HG03159 (cell line): ENCODE measurements around the gene KIF26A.
"Not testable (repeated sequence)": the region's sequence is repeated elsewhere in the genome, so short reads cannot be mapped to it uniquely, and the experiment has no call there.

ENCODE experiments used
- ATAC-seq: cut with Tn5 transposase; IDR thresholded peaks from one replicate; pipeline ENCODE4 v1.9.1; 2021; ENCODE audit warnings: mild to moderate bottlenecking, moderate library complexity; ENCODE audit not compliant: unreplicated experiment

KIF26A gene

DNA sequence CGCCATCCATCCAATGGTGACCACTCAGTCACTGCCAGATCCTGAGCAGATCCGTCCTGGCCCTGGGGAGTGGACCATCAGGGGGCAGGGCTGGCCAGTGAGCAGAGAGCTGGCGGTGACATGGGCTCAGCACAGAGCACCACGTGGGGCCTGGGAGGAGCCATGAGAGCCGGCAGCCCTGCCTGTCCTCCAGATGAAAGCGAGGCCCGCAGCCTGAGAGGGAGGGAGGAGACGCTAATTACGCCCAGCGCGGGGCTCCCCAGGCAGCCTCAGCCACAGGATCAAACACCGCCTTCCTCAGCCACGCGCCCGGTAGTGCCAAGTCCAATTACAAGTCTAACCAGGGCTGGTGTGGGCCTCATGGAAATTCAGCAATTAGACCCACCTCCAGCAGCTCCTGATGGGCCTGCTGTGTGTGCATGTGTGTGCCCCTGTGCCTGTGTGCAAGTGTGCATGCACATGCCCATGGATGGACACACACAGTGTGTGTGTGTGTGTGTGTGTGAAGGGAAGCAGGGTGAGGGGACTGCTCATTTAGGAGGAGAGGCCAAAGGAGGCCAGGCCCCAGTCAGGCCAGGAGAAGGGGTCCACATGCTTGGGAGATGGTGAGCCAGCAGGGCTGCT, 68.0 kb downstream of the KIF26A start:
- ATAC-seq = no peak

DNA sequence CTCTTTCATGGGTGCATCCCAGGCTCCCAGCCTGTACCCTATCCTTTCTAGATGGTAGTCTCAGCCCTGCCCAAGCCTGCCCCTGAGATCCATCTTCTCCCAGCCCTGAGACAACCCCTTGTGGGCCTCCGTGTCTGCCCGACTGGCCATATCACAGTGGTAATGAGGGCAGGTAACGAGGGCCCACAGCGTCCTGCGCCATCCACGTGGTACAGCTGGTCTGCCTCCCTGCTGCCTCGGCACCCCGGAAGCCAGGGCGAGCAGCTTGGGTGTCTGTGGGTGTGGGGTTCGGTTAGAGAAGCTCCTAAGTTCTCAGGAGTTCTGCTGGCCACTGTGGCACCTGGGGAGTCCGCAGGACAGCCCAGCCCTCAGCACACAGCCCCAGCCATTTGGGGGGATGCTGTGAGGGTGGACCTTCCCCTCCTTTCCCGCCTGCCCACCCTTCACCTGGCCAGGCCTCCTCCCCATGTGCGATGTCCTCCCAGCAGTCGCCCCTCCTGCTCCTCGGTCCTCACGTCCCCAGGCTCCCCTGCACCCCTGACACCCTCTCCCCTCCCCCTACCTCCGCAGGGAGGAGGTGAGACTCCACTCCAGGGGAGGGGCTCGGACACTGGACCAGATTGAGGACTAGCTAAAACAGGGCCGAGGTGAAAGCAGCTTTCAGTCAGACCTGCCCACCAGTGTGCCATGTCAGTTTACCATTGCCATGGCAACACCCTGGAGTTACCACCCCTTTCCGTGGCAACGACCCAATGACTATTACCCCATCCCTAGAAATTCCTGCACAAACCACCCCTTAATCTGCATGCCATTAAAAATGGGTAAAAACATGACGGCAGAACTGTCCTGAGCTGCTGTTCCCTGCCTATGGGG, 69.0 kb downstream of the KIF26A start:
- no peak for ATAC-seq

DNA sequence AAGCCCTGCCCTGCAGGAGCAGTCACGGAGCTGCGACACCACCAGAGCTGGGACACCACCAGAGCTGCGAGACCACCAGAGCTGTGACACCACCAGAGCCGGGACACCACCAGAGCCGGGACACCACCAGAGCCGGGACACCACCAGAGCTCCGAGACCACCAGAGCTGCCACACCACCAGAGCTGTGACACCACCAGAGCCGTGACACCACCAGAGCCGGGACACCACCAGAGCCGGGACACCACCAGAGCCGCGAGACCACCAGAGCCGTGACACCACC, 69.6 kb downstream of the KIF26A start:
- ATAC-seq = not testable (repeated sequence)

DNA sequence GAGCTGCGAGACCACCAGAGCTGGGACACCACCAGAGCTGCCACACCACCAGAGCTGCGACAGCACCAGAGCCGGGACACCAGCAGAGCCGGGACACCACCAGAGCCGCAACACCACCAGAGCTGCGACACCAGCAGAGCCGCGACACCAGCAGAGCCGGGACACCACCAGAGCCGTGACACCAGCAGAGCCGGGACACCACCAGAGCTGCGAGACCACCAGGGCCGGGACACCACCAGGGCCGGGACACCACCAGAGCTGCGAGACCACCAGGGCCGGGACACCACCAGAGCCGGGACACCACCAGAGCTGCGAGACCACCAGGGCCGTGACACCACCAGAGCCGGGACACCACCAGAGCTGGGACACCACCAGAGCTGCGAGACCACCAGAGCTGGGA, 69.9 kb downstream of the KIF26A start:
- not testable (repeated sequence) for ATAC-seq

DNA sequence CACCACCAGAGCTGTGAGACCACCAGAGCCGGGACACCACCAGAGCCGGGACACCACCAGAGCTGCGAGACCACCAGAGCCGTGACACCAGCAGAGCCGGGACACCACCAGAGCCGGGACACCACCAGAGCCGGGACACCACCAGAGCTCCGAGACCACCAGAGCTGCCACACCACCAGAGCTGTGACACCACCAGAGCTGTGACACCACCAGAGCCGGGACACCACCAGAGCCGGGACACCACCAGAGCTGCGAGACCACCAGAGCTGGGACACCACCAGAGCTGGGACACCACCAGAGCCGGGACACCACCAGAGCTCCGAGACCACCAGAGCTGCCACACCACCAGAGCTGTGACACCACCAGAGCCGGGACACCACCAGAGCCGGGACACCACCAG, 70.7 kb downstream of the KIF26A start:
- not testable (repeated sequence) for ATAC-seq

DNA sequence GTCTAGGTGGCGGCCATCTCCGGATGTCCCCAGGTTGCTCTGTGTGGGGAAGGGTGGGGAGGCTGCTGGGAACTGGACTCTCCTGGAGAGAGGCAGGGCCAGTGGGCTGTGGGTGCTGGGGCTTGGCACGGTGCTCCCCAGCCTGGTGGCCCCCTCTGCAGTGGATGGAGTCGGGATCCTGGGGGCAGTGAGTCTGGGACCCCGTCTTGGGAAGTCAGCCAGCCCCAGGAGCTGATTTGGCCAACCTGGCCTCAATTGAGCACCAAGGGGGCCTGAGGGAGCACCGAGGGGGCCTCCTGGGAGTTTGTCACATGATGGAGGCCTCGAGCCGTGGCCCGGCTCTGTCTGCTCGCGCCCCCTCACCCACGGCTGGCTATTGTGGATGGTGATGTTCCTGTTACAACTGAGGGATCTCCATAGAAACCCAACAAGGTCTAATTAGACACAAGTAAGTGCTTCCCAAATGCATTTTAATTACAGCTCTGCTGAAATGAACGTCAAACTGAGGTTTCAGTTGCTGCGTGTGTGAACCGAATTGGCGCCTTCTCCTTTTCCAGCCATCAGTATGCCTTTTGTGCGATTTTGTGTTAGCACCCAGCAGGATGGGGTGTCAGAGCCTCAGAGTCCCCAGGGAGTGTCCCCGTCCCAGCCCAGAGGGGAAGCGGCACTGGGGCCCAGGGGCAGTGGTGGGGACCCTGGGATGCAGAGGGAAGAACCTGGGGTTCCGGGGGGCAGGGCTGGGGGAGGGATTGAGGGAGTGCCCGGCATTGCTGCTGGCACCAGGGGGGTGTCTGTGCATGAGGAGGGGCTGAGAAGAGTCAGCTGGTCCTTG, 71.8 kb downstream of the KIF26A start:
- ATAC-seq = no peak

DNA sequence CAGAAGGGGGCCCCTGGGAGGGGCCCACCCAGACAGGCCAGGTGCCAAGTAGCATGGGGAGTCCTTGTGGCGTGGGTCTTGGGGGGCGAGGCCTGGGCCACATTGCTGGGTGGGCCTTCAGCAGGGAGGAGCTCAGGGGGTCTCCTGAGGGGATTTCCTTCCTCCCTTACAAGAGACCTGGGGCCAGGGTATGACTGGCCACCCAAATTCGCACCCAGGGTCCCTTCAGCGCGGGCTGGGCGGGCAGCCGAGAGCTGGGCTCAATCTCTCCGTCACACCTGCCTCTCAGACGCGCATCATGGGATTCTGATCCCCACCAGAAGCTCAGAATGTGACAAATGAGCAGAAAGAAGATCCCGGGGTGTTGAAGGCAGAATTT, 72.4 kb downstream of the KIF26A start:
- ATAC-seq = no peak

DNA sequence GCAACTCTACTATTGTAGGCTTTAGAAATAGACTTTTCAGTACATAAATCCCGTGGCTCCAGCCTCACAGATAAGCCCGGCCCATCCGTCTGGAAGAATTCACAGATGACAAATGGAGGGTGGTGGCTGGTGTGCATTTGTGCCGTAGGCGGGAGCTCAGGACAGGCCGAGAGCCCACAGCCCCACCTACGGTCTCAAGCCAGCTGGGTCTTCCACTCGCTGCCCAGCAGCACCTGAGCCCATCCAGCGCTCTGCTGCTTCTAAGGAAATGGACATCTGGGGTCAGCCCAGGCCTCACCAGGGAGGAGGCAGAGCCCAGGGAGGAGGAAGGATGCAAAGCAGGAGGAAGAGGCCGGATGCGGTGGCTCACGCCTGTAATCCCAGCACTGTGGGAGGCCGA, 72.8 kb downstream of the KIF26A start:
- no peak for ATAC-seq

DNA sequence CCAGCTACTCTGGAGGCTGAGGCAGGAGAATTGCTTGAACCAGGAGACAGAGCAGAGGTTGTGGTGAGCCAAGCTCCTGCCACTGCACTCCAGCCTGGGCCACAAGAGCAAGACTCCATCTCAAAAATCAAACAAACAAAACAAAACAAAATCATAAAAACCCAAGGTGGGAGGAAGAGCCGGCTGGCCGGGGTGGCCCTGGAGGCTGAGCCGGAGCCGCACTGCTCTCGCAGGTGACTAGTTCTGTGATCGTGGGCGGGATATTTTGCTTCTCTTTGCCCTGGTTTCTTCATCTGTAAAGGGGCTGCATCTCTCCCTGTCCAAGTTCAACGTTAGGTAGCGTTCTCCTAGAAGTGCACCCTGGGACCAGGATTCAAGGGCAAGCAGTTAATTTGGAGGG, 73.4 kb downstream of the KIF26A start:
- no peak for ATAC-seq

DNA sequence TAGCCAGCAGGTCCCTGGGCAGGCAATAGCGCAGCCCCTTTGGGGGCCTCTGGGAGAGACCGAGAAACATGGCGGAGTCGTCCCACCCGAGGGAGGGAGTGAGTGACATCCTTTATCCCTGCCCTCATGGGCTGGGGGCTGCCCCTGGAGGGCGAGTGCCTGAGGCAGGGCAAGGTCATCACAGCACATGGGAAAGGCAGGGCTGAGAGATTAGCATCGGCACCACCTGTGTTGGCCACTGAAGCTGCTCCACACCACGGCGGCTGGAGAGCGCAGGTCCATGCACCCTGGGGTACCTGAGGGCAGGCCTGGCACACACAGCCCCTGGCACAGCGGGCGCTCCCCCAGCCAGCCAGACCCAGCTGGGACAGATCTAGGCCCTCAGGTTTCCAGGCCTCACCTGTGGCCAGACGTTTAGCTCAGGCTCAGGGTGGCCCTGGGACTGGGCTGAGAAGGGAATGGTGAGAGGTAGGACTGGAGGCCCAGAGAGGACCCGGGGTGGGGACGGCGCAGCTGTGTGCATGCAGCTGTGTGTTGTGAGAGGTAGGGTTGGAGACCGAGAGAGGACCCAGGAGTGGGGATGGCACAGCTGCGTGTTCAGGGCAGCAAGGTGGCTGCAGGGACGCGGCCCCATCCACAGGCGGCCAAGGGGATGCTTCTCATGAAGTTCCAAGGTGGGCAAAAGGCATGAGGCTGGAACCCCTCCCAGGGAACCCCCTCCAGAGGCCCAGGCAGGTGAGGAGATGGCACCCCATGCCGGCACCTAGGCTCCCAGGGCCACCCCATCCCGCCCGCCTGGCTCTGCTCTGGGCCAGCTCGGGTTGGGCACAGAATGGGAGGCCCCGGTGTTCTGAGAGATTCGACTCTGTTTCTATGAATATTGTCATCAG, 74.1 kb downstream of the KIF26A start:
- no peak for ATAC-seq

DNA sequence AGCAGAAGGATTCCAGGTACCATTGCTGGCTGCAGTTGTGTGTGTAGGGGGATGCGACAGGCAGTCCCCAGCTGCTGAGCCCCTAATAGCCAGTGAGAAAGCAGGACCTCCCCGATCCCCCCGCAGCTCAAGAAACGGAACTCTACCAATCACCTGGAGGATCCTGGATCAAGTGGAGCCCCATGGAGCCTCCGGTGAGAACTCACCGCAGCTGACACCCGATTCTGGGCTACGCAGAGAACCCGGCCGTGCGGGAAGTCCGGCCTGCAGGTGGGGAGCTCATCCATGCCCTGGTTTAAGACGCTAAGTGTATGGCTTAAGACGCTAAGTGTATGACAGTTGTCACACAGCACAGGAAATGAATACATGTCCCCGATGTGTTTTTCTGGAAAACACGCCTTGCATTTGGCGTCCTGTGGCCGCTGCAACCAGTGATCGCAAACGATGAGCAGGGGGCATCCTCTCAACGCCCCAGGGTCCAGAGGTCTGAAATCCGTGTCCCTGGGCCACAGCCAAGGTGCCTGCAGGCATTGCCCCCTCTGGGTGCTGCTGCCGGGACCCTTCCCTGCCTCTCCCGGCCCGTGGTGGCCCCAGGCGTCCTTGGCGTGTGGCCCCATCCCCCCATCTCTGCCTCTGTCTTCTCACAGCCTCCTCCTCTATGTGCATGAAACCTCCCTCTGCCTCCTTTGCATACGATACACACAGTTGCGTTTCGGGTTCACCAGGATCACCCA, 75.1 kb downstream of the KIF26A start:
- no peak for ATAC-seq

DNA sequence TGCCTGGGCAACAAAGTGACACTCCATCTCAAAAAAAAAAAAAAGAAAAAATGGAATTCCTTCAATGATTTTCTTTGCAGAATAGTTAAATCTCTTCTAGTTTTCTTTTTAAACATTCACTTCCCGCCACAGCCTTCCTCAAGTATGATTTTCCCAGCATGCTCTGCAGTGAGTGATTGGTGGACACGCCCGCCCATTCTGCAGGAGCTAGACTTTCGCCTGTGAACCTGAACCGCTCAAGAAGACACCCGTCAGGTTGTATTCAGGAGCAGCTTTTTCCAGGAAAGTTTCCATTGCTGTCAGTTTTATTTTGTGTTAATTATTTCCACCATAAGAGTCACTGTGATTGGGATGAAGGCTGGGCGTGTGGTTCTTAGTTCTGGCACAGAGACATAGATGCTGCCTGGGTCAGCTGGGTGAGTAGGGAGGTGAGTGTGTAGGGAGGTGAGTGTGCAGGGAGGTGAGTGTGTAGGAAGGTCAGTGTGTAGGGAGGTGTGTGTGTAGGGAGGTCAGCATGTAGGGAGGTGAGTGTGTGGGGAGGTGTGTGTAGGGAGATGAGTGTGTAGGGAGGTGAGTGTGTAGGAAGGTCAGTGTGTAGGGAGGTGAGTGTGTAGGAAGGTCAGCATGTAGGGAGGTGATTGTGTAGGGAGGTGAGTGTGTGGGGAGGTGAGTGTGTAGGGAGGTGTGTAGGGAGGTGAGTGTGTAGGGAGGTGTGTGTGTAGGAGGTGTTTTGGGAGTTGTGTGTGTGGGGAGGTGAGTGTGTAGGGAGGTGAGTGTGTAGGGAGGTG, 76.2 kb downstream of the KIF26A start:
- ATAC-seq = no peak

DNA sequence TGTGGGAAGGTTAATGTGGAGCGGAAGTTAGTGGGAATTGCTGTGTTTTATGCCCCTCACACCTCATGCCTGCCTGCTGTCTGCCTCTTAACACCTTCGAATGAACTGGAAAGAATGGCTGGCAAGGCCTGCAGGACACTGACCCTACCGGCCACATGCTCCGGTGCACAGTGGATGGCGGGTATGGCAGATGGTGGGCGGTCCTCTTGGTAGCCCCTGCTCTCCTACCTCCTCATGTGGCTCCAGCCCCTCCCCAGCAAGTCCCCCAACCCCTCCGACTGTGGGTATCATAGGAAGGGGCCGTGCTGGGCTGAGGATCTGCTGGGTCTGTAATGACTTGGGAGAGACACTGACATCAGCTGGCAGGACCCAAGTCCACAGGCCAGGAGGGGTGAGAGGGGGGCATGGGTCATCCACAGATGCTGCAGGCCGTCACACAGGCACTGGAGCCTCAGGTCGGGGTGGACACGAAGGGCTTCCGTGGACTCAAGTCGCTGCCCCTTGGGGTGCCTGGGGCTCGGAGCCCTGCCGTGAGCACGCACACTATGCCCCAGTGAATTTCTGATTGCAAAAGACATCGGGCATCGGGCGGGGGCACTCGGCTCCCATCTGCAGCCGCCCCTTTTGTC, 77.4 kb downstream of the KIF26A start:
- ATAC-seq = no peak

DNA sequence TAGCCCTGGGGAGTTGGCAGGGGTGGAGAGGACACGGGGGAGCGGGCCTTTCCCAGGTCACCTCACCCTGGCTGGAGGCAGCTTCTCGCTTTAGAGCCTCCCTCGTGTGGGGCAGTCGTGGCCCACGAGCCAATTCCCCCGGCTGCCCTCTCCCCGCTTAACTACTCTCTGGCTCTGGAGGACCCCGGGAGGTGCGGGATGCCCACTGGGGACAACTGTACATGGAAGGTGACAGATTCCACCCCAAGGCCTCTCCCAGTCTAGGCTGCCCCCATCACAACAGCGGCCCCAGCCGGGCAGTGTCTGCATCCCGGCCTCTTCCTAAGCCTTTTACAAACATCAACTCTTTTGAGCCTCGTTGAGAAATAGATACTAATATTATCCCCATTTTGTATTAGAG, 78.1 kb downstream of the KIF26A start:
- ATAC-seq = no peak

DNA sequence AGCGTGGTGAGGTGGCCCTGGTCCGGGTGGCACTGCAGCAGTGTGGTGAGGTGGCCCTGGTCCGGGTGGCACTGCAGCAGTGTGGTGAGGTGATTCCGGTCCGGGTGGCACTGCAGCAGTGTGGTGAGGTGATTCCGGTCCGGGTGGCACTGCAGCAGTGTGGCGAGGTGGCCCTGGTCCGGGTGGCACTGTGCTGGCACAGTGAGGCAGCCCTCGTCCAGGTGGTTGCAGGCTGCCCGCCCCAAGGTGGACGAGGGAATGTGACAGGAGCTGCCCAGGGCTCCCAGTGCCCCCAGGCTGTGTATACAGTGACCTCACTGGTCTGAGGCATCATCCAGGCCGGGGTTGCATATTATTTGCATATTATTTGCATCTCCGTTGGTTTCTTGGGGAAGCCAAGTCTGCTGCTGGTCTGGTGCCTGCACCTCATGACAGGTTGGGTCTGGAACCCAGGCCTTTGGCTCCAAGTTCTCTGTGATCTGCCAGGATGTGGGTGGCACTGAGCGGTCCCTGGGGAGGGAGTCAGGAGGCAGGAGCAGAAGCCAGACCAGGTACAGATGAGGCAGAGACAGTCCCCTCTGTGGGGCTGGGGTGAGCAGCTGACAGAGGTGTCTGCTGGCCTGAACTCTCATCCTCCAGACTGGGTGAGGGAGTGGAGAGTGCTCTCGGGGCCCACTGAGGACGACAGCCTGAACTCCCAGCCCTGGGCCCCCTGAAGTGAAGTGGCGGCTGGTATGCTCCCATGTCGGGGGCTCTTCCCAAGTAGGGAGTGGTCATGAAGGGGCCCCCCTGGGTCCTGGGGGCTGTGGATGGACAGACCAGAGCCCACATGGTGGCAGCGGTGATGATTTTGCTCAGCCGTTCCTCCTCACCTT, 79.3 kb downstream of the KIF26A start:
- no peak for ATAC-seq

DNA sequence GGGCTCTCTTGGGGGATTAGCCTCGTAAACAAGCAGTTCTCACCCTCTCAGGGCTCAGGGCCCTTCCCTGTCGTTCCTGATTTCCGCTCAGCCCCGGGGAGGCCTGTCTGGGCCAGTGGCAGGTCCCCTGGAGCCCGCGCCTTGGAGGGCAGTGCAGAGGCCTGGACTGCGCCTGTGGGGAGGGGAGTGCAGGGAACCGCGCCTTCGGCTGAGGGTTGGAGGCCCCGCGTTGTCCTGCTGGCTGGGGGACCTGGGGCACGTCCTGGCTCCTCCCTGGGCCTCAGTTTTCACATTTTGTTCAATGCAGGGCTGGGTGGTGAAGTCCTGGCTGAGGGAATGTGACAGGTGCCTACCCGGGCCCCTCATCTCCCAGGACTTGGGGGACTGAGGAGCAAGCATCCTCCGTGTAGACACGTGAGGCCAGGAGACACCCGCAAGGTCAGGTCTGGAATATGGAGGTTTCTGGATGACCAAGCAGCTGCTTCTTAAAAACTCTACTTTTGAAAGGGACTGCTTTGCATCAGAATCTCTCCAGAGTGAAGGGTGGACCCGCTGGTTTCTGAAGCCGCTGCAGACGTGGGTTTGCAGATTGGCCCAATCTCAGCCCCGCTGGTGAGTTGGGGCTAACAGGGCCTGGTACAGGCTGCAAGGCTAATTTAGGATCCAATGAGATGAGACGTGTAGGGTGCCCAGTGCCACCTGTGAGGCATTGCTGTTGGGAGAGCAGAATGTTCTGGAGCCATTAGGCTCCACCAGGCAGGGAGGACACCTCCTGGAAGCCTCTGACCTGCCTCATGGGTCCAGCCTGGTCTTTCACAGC, 80.2 kb downstream of the KIF26A start:
- ATAC-seq = no peak

DNA sequence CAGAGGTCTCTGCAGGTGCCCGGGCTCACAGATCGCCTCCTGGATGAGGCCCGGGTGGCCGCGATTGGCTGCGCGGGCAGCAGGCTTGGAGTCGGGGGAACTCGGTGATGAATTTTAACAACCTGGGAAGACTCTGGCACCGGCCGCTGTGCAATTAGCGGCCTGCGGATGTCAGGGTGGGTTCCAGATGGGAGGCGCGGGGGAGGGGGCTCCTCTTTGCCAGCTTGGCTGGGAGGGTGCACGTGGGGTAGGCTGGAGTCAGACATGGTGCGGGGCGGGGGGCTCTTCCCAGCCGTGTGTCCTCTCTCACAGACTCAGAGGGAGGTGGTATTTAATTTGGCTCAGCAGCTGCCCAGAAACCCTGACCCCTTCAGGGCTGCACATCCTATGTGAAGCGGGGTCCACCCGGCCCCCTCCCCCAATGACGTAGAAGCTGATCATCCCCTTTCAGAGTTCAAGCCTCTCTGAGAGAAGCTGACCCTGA, 81.4 kb downstream of the KIF26A start:
- ATAC-seq = no peak
